ENCODE measurements around the gene SYT12. TPM values are rescaled to one million over a fixed set of nuclear protein-coding genes. Genes with fewer than 3 reads are reported as not detected.

SYT12 gene
- total RNA-seq, 1 experiment from 2014 or later, result 0.06 TPM

Other genes starting within 250 kb of the SYT12 start
- gene RCE1, start 179.7 kb upstream of the SYT12 start, total RNA-seq (2014; rRNA removed; shearing (Covaris generic)), result 20.3 and 20.6 TPM in 2 replicates
- gene LRFN4, start 166.1 kb upstream of the SYT12 start, total RNA-seq (2014; rRNA removed; shearing (Covaris generic)), result 15.6 and 15.9 TPM in 2 replicates
- 19.9 and 22.9 TPM in 2 replicates for gene PC, start 64.8 kb upstream of the SYT12 start, total RNA-seq (2014; rRNA removed; shearing (Covaris generic))
- gene C11orf86, start 47.8 kb upstream of the SYT12 start, total RNA-seq (2014; rRNA removed; shearing (Covaris generic)), result not detected in 2 replicates
- not detected in 2 replicates for gene RHOD, start 33.7 kb downstream of the SYT12 start, total RNA-seq (2014; rRNA removed; shearing (Covaris generic))
- gene KDM2A, start 96.1 kb downstream of the SYT12 start, total RNA-seq (2014; rRNA removed; shearing (Covaris generic)), result 32.2 and 33.7 TPM in 2 replicates
- gene GRK2, start 243.3 kb downstream of the SYT12 start, total RNA-seq (2014; rRNA removed; shearing (Covaris generic)), result 45.2 and 49.7 TPM in 2 replicates